ENCODE data around the gene SASH1.

Gene SASH1

GRCh38 chr6:148502083-148502772 is 159.6 kb downstream of the SASH1 start:
- no peak for DNase-seq

- no peak for DNase-seq
Observed at GRCh38 chr6:148502773-148503135, 160.1 kb downstream of the SASH1 start.

GRCh38 chr6:148503703-148504102 is 161.1 kb downstream of the SASH1 start:
- no peak for DNase-seq

- DNase-seq = no peak
Observed at GRCh38 chr6:148507774-148508173, 165.1 kb downstream of the SASH1 start.

GRCh38 chr6:148508401-148509041 is 165.9 kb downstream of the SASH1 start:
- DNase-seq = no peak

- DNase-seq = no peak
Observed at GRCh38 chr6:148509119-148509799, 166.6 kb downstream of the SASH1 start.

GRCh38 chr6:148509800-148510581 is 167.4 kb downstream of the SASH1 start:
- DNase-seq = no peak

GRCh38 chr6:148513145-148514071 is 170.8 kb downstream of the SASH1 start:
- DNase-seq = no peak

- DNase-seq = no peak
Observed at GRCh38 chr6:148514091-148514845, 171.6 kb downstream of the SASH1 start.

GRCh38 chr6:148516217-148516616 is 173.6 kb downstream of the SASH1 start:
- DNase-seq = no peak

- no peak for DNase-seq
Observed at GRCh38 chr6:148516617-148517016, 174.0 kb downstream of the SASH1 start.

GRCh38 chr6:148517470-148517869 is 174.8 kb downstream of the SASH1 start:
- DNase-seq = no peak

- DNase-seq = no peak
Observed at GRCh38 chr6:148518511-148519156, 176.0 kb downstream of the SASH1 start.

- DNase-seq = no peak
Observed at GRCh38 chr6:148520109-148520841, 177.6 kb downstream of the SASH1 start.

GRCh38 chr6:148521158-148521557 is 178.5 kb downstream of the SASH1 start:
- DNase-seq = no peak

GRCh38 chr6:148521586-148521985 is 178.9 kb downstream of the SASH1 start:
- DNase-seq = no peak

GRCh38 chr6:148523048-148523447 is 180.4 kb downstream of the SASH1 start:
- no peak for DNase-seq

GRCh38 chr6:148523551-148523950 is 180.9 kb downstream of the SASH1 start:
- no peak for DNase-seq

GRCh38 chr6:148524471-148524882 is 181.8 kb downstream of the SASH1 start:
- no peak for DNase-seq

- no peak for DNase-seq
Observed at GRCh38 chr6:148524976-148525375, 182.3 kb downstream of the SASH1 start.
